ENCODE data around the gene GPANK1. TPM values are rescaled to one million over a fixed set of nuclear protein-coding genes. Genes with fewer than 3 reads are reported as not detected.

GPANK1 gene
- total and polyA plus RNA-seq, 9 of the 15 experiments (the other 6 are each of a cell fraction or from before 2014, with no cell fraction given): 32.2 to 111 (median 46.3) TPM

- TF ChIP-seq, protein P1, sequence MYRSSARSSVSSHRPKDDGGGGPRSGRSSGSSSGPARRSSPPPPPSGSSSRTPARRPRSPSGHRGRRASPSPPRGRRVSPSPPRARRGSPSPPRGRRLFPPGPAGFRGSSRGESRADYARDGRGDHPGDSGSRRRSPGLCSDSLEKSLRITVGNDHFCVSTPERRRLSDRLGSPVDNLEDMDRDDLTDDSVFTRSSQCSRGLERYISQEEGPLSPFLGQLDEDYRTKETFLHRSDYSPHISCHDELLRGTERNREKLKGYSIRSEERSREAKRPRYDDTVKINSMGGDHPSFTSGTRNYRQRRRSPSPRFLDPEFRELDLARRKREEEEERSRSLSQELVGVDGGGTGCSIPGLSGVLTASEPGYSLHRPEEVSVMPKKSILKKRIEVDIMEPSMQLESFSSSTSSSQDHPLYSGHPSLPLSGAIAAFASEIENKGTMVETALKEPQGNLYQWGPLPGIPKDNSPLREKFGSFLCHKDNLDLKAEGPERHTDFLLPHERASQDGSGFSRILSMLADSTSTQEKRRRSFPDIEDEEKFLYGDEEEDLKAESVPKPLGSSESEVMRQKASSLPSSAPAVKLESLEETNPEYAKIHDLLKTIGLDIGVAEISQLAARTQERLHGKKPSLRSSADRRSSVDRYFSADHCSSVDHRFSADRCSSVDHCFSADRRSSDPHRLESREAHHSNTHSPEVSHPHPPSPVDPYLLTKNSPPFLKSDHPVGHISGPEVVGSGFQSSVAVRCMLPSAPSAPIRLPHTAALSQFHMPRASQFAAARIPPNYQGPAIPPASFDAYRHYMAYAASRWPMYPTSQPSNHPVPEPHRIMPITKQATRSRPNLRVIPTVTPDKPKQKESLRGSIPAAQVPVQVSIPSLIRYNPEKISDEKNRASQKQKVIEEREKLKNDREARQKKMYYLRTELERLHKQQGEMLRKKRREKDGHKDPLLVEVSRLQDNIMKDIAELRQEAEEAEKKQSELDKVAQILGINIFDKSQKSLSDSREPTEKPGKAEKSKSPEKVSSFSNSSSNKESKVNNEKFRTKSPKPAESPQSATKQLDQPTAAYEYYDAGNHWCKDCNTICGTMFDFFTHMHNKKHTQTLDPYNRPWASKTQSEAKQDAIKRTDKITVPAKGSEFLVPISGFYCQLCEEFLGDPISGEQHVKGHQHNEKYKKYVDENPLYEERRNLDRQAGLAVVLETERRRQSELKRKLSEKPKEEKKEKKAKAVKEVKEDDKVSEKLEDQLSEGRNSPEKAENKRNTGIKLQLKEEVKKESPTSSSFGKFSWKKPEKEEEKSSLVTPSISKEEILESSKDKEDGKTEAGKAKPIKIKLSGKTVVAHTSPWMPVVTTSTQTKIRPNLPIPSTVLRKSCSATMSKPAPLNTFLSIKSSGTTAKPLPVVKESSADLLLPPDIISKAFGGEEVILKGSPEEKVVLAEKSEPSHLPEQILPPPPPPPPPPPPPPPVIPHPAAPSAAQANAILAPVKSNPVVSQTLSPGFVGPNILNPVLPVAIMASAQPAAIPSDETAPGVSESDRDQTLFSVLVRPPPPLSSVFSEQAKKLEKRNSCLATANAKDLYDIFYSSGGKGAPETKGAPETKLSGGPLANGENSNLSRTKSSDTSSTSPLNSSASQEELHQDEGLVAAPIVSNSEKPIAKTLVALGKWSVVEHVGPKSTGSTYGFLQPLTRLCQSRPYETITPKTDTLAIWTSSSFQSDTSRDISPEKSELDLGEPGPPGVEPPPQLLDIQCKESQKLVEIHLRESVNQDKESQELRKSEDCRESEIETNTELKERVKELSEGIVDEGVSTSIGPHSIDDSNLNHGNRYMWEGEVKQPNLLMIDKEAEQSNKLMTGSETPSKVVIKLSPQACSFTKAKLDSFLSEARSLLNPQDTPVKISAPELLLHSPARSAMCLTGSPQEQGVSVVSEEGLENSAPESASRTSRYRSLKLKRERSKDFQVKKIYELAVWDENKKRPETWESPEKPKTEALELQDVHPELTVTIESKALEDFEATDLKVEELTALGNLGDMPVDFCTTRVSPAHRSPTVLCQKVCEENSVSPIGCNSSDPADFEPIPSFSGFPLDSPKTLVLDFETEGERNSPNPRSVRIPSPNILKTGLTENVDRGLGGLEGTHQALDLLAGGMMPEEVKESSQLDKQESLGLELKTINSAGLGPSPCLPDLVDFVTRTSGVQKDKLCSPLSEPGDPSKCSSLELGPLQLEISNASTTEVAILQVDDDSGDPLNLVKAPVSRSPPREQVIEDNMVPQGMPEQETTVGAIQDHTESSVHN (IDR thresholded peaks at IDR 0.05; ENCODE audit: borderline replicate concordance in 1 of 2, low read depth in 1 of 2): no peak
- TF ChIP-seq ZNF507 (tag; conservative IDR thresholded peaks at IDR 0.05) (no peak), SAP30 (IDR thresholded peaks at IDR 0.05; ENCODE audit: borderline replicate concordance, insufficient read depth, low read depth, low read length, poor library complexity, severe bottlenecking) (no peak), POU5F1 (IDR thresholded peaks at IDR 0.05; ENCODE audit: borderline replicate concordance, low read depth, low read length, partially characterized antibody) (no peak), ZNF584 (CRISPR knock-in tag; IDR thresholded peaks at IDR 0.05; ENCODE audit: low read depth) (no peak), HDGF (IDR thresholded peaks at IDR 0.05) (peak; percentile 78; the same call in 1 of the 2 replicates), CREM (IDR thresholded peaks at IDR 0.05; ENCODE audit: low read depth) (peak; percentile 74), ZNF384 (IDR thresholded peaks at IDR 0.05; ENCODE audit: low read depth, low read length) (peak; percentile 71; the same call in 1 of the 2 replicates), MCM7 (IDR thresholded peaks at IDR 0.05) (no peak), STAG1 (CRISPR knock-in tag; IDR thresholded peaks at IDR 0.05; ENCODE audit: borderline replicate concordance) (peak; percentile 93), MCM5 (IDR thresholded peaks at IDR 0.05; ENCODE audit: low read depth) (no peak), RBBP5 (IDR thresholded peaks at IDR 0.05; ENCODE audit: borderline replicate concordance, insufficient read depth, low read length, poor library complexity, severe bottlenecking) (no peak), DLX4 (CRISPR knock-in tag; IDR thresholded peaks at IDR 0.05) (no peak), FOS (IDR thresholded peaks at IDR 0.05; ENCODE audit: extremely low read depth, insufficient read length) (no peak), ZNF444 (CRISPR knock-in tag; IDR thresholded peaks at IDR 0.05) (no peak), RBFOX2 (IDR thresholded peaks at IDR 0.05; ENCODE audit: low read depth, low read length) (no peak)
- TF ChIP-seq, protein P2, sequence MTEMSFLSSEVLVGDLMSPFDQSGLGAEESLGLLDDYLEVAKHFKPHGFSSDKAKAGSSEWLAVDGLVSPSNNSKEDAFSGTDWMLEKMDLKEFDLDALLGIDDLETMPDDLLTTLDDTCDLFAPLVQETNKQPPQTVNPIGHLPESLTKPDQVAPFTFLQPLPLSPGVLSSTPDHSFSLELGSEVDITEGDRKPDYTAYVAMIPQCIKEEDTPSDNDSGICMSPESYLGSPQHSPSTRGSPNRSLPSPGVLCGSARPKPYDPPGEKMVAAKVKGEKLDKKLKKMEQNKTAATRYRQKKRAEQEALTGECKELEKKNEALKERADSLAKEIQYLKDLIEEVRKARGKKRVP (CRISPR knock-in tag; IDR thresholded peaks at IDR 0.05): peak; percentile 11; the same call in 1 of the 2 replicates
These were observed 15.7 kb upstream of the GPANK1 start, which contains the start of gene LY6G5C (continued) for GRCh38 chr6:31680226-31681134.
